Stomach (tissue), 4 donors: Measurements from ENCODE around the gene SMIM21.

Experiments
- CTCF ChIP-seq, 7 experiments: fragments of 450-650 bp in 4 of 7; fragments of 200-600 bp in 3 of 7; sonication (generic) in 3 of 7; IDR thresholded peaks; one replicate each; pipeline ENCODE4 v1.5.1; 2016 to 2019; ENCODE audit warnings: antibody characterized with exemption in 7 of 7, control low read depth in 2 of 7, mild to moderate bottlenecking in 1 of 7
- POLR2A ChIP-seq, 4 donors: fragments of 450-650 bp; IDR thresholded peaks; one replicate each; pipeline ENCODE4 v1.6.1; 2016; ENCODE audit warnings: antibody characterized with exemption in 4 of 4, control low read depth in 2 of 4, mild to moderate bottlenecking in 1 of 4, moderate library complexity in 1 of 4

DNA sequence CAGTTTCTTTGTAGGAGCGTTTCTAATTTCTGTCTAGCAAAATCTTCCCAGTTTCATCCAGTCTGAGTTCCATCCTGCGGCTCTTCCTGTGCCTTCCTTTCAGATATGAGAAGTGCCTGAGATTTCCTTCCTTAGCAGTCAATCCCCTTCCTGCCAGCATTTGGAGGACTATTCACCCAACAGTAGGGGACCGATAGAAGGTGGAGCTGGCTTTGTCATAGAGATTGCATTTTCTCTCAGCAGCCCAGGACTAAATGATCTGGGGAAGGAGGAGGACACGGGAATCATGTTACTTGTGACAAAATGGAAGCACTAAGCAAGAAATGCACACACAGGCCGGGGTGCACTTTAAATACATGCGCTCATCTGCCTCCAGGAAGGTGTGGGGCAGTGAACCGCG is 5.6 kb upstream of the SMIM21 start:
- TF ChIP-seq CTCF (IDR thresholded peaks at IDR 0.05) (no peak), POLR2A (IDR thresholded peaks at IDR 0.05) (no peak)
